Measurements from ENCODE around the gene CMIP. TPM values are rescaled to one million over a fixed set of nuclear protein-coding genes. Genes with fewer than 3 reads are reported as not detected.
A peak's percentile ranks its signal among the peaks of the same experiment; 100 is the strongest.

The CMIP gene
- total and polyA plus RNA-seq, 10 of the 15 experiments (the other 5 are each of a cell fraction or from before 2014, with no cell fraction given), result 1.2 to 43.2 (median 4.4) TPM

- H3K9ac ChIP-seq (ENCODE audit: control insufficient read depth, insufficient read depth, low read length), result peak overlapping the region; percentile 30
- ATAC-seq, result peak; percentile 34
- H3K27ac ChIP-seq (ENCODE audit: control insufficient read depth, insufficient read depth), result peak overlapping the region; percentile 64
- POLR2A ChIA-PET, result interaction anchor here (0.7 to 2.7 kb wide), 10 partner anchors 8 to 78 kb away, joined by 3 to 14 read pairs (median 4); partner anchors contain the start of gene PLCG2
- DNase-seq (ENCODE audit: low read depth, low spot score), result peak; percentile 47
- SMC1A ChIA-PET (ENCODE audit: uncharacterized antibody, unreplicated experiment), result interaction anchor here (0.8 to 5.5 kb wide), 11 partner anchors 10 to 127 kb away, joined by 3 to 65 read pairs (median 4); partner anchors contain the start of gene PLCG2
- H3K4me1 ChIP-seq (ENCODE audit: control insufficient read depth, insufficient read depth, low read length), result peaks cover 47% of the 10 kb centered on the region
- in situ Hi-C loops (cut with MboI), result no loop called here
- intact Hi-C loops (cut with micrococcal nuclease; ENCODE audit: unreplicated experiment), result loop anchor here (5.0 kb wide), 1 partner anchor 34 kb away; no protein-coding TSS in a partner anchor
- peak overlapping the region; percentile 24; the same call in 1 of the 2 replicates for H3K4me3 ChIP-seq
- H2AFZ ChIP-seq (ENCODE audit: control insufficient read depth, low read depth, low read length), result peak overlapping the region; percentile 56; the same call in 1 of the 2 replicates
- H4K20me1 ChIP-seq (ENCODE audit: control insufficient read depth, insufficient read depth), result no peaks in the 10 kb centered on the region
- CTCF ChIA-PET, result interaction anchor here (0.9 to 3.7 kb wide), 8 partner anchors 25 to 125 kb away, joined by 3 to 22 read pairs (median 4); partner anchors contain the start of gene PLCG2
- H3K4me2 ChIP-seq (ENCODE audit: control insufficient read depth, insufficient read depth), result peak overlapping the region; percentile 68
- no peaks in the 10 kb centered on the region; the same call in 1 of the 2 replicates for H3K79me2 ChIP-seq (ENCODE audit: control insufficient read depth, insufficient read depth, low read length)
- RAD21 ChIA-PET (ENCODE audit: unreplicated experiment), result interaction anchor here (0.8 to 2.2 kb wide), 15 partner anchors 8 to 125 kb away, joined by 3 to 9 read pairs (median 5); no protein-coding TSS in a partner anchor
- no peaks in the 10 kb centered on the region for H3K27me3 ChIP-seq (replicated peaks in 1 of 2; ENCODE audit: control insufficient read depth in 2 of 2, insufficient read depth in 2 of 2, low read length in 1 of 2)
- FAIRE-seq, result peak; percentile 93
- no TSS peak for BruUV-seq (replicated peaks)
- 0 out of 4 replicates have a peak, but pooled peaks cover 0 to 2% of the 10 kb centered on the region in 2 experiments for H3K36me3 ChIP-seq (ENCODE audit: control insufficient read depth in 2 of 2, insufficient read depth in 2 of 2, low read length in 1 of 2)
- H3K9me3 ChIP-seq (replicated peaks; ENCODE audit: control insufficient read depth, insufficient read depth, low read length), result no peaks in the 10 kb centered on the region; the same call in 2 of the 3 replicates
- WGBS (ENCODE audit: insufficient coverage, insufficient replicate concordance, low lambda C conversion rate, missing lambda C conversion rate), result 12% methylated on average over 7 of the region's 7 CpGs
- TF ChIP-seq RELB (IDR thresholded peaks at IDR 0.05; ENCODE audit: low read depth) (0 out of 2 replicates have a peak, but pooled peaks have one; percentile 33), EED (IDR thresholded peaks at IDR 0.05; ENCODE audit: low read depth) (peak; percentile 67; the same call in 1 of the 2 replicates), SKIL (IDR thresholded peaks at IDR 0.05; ENCODE audit: low read depth, poor library complexity, severe bottlenecking) (peak; percentile 32), MTA2 (IDR thresholded peaks at IDR 0.05; ENCODE audit: low read depth) (peak; percentile 19; the same call in 1 of the 2 replicates), HDAC6 (IDR thresholded peaks at IDR 0.05; ENCODE audit: unreplicated experiment) (no peak), NFIC (IDR thresholded peaks at IDR 0.05; ENCODE audit: low read depth, low read length) (0 out of 2 replicates have a peak, but pooled peaks have one; percentile 63), MLLT1 (IDR thresholded peaks at IDR 0.05) (no peak), TCF7 (IDR thresholded peaks at IDR 0.05; ENCODE audit: borderline replicate concordance) (peak; percentile 66; the same call in 1 of the 2 replicates), NFXL1 (IDR thresholded peaks at IDR 0.05; ENCODE audit: borderline replicate concordance) (no peak), RUNX3 (IDR thresholded peaks at IDR 0.05; ENCODE audit: low read length) (peak; percentile 88), EGR1 (IDR thresholded peaks at IDR 0.05; ENCODE audit: borderline replicate concordance in 1 of 2, low read depth in 2 of 2, low read length in 2 of 2) (no peak), NKRF (conservative IDR thresholded peaks at IDR 0.05) (0 out of 2 replicates have a peak, but pooled peaks have one; percentile 22), MEF2B (IDR thresholded peaks at IDR 0.05; ENCODE audit: partially characterized antibody, poor library complexity, severe bottlenecking) (peak; percentile 40), ZNF24 (IDR thresholded peaks at IDR 0.05) (no peak)
These were observed 304.0 kb downstream of the CMIP start for GRCh38 chr16:81748476-81749198.

Data from GM12878 (cell line).